Measurements from ENCODE around the gene B4GAT1.

Gene B4GAT1

GRCh38 chr11:66332371-66333219 is 14.8 kb downstream of the B4GAT1 start:
- no peak overlapping the region for H3K9ac ChIP-seq (ENCODE audit: low read length)
- no peak overlapping the region for H3K4me3 ChIP-seq (ENCODE audit: low read length)

DNA sequence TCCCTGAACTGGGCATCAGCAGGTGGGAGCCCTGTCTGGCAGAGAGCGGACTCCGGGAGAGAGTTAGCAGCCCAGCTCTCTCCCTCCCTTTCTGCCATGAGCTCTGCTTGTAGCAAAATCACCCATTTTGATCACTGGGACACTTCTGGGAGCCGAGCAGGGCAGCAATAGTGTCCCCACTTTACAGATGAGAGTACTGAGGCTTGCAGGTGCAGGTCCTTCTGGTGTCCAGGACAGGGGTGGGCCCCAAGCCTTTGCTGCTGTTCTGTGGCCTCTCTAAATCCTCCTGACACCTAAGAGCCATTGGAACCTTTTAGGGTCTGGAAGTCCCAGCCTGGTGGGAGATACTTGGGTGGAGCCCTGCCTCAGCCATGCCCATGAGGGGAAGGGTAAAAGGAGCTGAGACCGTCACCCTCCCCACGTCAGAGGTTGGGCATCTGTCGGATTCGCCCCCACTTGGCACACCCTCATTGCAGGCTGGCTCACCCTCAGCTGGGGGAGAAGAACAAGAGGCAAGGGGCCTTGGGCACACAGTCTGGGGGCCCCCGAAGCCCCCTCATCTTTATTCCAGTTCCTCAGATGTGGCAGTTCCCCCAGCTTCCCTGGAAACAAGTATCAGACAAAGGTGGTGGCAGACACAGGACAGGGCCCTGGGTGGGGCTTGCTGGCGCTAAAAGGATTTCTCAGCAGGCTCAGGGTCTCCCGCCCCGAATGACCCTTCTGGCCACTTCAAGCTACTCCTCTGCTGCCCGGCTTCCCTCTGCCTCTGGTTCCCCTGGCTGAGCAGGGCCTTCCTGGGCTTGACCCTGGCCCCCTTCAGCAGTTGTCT is 15.7 kb downstream of the B4GAT1 start:
- Histone ChIP-seq H3K27me3 (ENCODE audit: control insufficient read depth, insufficient read depth, low read length) (no peaks in the 10 kb centered on the region), H3K4me3 (ENCODE audit: low read length) (no peak overlapping the region), H3K9ac (ENCODE audit: low read length) (no peak overlapping the region), H3K9me3 (ENCODE audit: control insufficient read depth, low read length) (no peaks in the 10 kb centered on the region), H3K4me1 (ENCODE audit: control insufficient read depth, insufficient read depth, low read length) (peaks cover 32% of the 10 kb centered on the region), H3K36me3 (ENCODE audit: control insufficient read depth, insufficient read depth, low read length) (no peaks in the 10 kb centered on the region)

More at GRCh38 chr11:66332371-66333219, 14.8 kb downstream of the B4GAT1 start:
- no peaks in the 10 kb centered on the region for H3K9me3 ChIP-seq (ENCODE audit: control insufficient read depth, low read length)
- no peaks in the 10 kb centered on the region for H3K36me3 ChIP-seq (ENCODE audit: control insufficient read depth, insufficient read depth, low read length)
- no peaks in the 10 kb centered on the region for H3K27me3 ChIP-seq (ENCODE audit: control insufficient read depth, insufficient read depth, low read length)
- peaks cover 34% of the 10 kb centered on the region for H3K4me1 ChIP-seq (ENCODE audit: control insufficient read depth, insufficient read depth, low read length)

DNA sequence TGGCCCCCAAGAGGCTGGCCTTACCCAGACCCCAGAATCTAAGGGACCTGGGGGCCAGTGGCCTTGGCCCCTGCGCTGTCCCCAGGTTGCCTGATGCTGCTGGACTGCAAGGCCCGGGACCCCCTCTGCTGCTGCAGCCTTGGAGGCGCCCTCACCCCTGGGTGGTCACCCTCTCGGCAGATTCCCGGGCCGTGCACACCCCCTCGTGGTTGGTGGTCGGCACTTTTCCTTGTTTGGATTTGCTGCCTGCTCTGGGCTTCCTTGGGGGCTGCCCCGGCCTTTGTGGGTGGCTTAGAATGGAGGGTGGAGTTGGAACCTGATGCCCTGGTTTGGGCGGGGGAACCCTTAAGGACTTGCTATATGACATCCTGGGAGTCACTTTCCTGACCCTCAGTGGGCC is 16.5 kb downstream of the B4GAT1 start:
- peaks cover 25% of the 10 kb centered on the region for H3K4me1 ChIP-seq (ENCODE audit: control insufficient read depth, insufficient read depth, low read length)
- H3K4me3 ChIP-seq (ENCODE audit: low read length), result no peak overlapping the region
- no peaks in the 10 kb centered on the region for H3K27me3 ChIP-seq (ENCODE audit: control insufficient read depth, insufficient read depth, low read length)

GRCh38 chr11:66329165-66329673 is 18.2 kb downstream of the B4GAT1 start:
- no peaks in the 10 kb centered on the region for H3K27me3 ChIP-seq (ENCODE audit: control insufficient read depth, insufficient read depth, low read length)
- no peaks in the 10 kb centered on the region for H3K9me3 ChIP-seq (ENCODE audit: control insufficient read depth, low read length)
- no peak overlapping the region for H3K4me3 ChIP-seq (ENCODE audit: low read length)
- H3K36me3 ChIP-seq (ENCODE audit: control insufficient read depth, insufficient read depth, low read length), result no peaks in the 10 kb centered on the region
- peaks cover 15% of the 10 kb centered on the region for H3K4me1 ChIP-seq (ENCODE audit: control insufficient read depth, insufficient read depth, low read length)
- H3K9ac ChIP-seq (ENCODE audit: low read length), result no peak overlapping the region

More for the DNA sequence above, 16.5 kb downstream of the B4GAT1 start:
- Histone ChIP-seq H3K9ac (ENCODE audit: low read length) (no peak overlapping the region), H3K36me3 (ENCODE audit: control insufficient read depth, insufficient read depth, low read length) (no peaks in the 10 kb centered on the region), H3K9me3 (ENCODE audit: control insufficient read depth, low read length) (no peaks in the 10 kb centered on the region)

DNA sequence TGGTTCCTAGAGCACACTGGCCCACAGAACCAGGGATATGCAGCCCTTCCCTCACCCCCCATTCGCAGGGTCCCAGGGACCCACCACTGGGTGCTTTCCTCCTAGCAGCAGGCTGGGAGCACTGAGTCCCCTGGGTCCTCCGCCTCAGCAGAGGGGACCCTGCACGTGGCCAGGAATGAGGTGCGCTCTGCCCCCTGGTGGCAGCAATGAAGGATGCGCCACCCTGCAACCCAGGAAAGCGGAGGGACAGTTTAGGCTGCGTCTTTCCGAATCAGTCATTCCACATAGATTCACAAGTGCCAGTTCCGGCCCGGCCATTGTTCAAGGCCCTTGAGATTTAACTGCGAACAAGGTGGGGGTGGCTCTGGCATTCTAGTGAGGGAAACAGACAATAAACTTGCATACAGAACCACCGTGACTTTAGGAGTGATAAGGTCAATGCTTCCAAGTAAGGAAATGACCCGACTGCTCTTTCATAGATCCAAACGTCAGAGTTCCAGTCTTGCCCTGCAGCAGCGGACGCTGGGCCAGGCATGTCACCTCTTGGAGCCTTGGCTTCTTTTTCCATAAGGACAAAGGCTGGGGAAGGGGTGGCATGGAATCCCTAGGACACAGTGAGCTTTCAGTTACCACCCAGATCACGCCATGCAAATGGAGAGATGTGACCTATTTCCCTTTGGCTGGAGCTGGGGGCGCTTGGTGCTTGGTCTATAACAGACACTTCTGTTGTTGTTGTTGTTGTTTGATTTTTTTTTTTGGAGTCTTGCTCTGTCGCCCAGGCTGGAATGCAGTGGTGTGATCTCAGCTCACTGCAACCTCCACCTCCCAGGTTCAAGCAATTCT is 18.9 kb downstream of the B4GAT1 start:
- no peaks in the 10 kb centered on the region for H3K9me3 ChIP-seq (ENCODE audit: control insufficient read depth, low read length)
- peaks cover 15% of the 10 kb centered on the region for H3K4me1 ChIP-seq (ENCODE audit: control insufficient read depth, insufficient read depth, low read length)
- no peaks in the 10 kb centered on the region for H3K36me3 ChIP-seq (ENCODE audit: control insufficient read depth, insufficient read depth, low read length)
- H3K9ac ChIP-seq (ENCODE audit: low read length), result peak overlapping the region; percentile 37
- no peaks in the 10 kb centered on the region for H3K27me3 ChIP-seq (ENCODE audit: control insufficient read depth, insufficient read depth, low read length)
- H3K4me3 ChIP-seq (ENCODE audit: low read length), result no peak overlapping the region

- Histone ChIP-seq H3K4me1 (ENCODE audit: control insufficient read depth, insufficient read depth, low read length) (peaks cover 15% of the 10 kb centered on the region), H3K27me3 (ENCODE audit: control insufficient read depth, insufficient read depth, low read length) (no peaks in the 10 kb centered on the region), H3K4me3 (ENCODE audit: low read length) (no peak overlapping the region), H3K9ac (ENCODE audit: low read length) (no peak overlapping the region), H3K36me3 (ENCODE audit: control insufficient read depth, insufficient read depth, low read length) (no peaks in the 10 kb centered on the region), H3K9me3 (ENCODE audit: control insufficient read depth, low read length) (no peaks in the 10 kb centered on the region)
Measured at GRCh38 chr11:66328031-66328301, 19.5 kb downstream of the B4GAT1 start.

DNA sequence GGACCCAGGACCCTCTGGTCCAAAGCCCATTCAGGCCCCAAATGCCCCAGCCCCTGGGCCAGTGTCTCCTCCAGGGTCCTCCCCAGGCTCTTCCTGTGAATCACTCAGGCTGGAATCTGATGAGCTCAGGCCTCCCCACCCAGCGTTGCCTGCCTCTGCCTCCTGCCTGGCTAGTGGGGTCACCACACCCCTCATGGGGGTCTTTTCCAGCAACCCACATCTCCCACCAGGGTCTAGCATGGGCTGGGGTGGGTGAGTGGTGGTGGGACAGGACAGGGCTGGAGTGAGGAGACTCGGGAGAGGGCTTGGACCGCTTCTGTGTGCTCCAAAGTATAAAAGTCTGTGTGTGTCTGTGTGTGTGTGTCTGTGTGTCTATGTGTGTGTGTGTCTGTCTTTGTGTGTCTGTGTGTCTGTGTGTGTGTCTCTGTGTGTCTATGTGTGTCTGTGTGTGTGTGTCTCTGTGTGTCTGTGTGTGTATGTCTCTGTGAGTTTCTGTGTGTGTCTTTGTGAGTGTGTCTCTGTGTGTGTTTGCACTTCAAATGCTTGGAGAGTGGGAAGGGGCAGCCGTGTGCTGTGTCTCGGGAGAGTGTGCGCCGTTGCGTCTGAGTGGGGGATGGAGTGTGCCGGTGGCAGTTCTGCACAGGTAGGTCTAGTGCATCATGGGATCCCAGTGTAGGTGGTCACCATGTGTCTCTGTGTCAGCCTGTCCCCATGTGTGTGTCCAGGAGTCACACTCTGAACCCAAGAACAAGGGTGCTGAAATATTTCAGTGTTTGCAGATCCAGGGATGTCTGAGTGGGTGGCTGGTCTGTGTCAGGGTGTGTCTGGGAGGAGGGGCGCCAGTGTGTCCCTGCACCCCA is 20.0 kb downstream of the B4GAT1 start:
- Histone ChIP-seq H3K4me3 (ENCODE audit: low read length) (no peak overlapping the region), H3K27me3 (ENCODE audit: control insufficient read depth, insufficient read depth, low read length) (no peaks in the 10 kb centered on the region), H3K9ac (ENCODE audit: low read length) (no peak overlapping the region), H3K9me3 (ENCODE audit: control insufficient read depth, low read length) (no peaks in the 10 kb centered on the region), H3K4me1 (ENCODE audit: control insufficient read depth, insufficient read depth, low read length) (peaks cover 15% of the 10 kb centered on the region), H3K36me3 (ENCODE audit: control insufficient read depth, insufficient read depth, low read length) (no peaks in the 10 kb centered on the region)

- H3K36me3 ChIP-seq (ENCODE audit: control insufficient read depth, insufficient read depth, low read length), result no peaks in the 10 kb centered on the region
- no peak overlapping the region for H3K9ac ChIP-seq (ENCODE audit: low read length)
- no peak overlapping the region for H3K4me3 ChIP-seq (ENCODE audit: low read length)
- no peaks in the 10 kb centered on the region for H3K27me3 ChIP-seq (ENCODE audit: control insufficient read depth, insufficient read depth, low read length)
- H3K9me3 ChIP-seq (ENCODE audit: control insufficient read depth, low read length), result no peaks in the 10 kb centered on the region
- peaks cover 15% of the 10 kb centered on the region for H3K4me1 ChIP-seq (ENCODE audit: control insufficient read depth, insufficient read depth, low read length)
Measured at GRCh38 chr11:66326261-66327111, 20.9 kb downstream of the B4GAT1 start.

DNA sequence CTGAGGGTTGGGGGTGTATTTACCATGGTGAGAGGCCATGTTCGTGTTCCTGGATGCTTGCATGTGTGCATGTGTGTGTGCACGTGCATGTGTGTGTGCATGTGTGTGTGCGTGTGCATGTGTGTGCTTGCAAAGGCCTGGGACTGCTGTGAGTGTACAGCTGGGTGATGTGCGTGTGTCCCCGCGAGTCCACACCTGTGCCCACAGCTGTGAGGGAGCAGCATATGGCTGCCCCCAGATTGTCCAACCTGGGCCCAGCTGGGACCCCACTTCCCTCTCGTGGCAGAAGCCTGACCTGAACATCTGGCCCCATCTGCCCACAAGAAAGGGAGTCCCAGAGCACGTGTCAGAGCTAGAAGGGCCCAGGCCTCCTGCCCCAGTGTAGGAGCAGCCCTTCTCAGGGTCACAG is 22.2 kb downstream of the B4GAT1 start:
- peaks cover 15% of the 10 kb centered on the region for H3K4me1 ChIP-seq (ENCODE audit: control insufficient read depth, insufficient read depth, low read length)
- no peak overlapping the region for H3K4me3 ChIP-seq (ENCODE audit: low read length)
- H3K9ac ChIP-seq (ENCODE audit: low read length), result no peak overlapping the region
- no peaks in the 10 kb centered on the region for H3K36me3 ChIP-seq (ENCODE audit: control insufficient read depth, insufficient read depth, low read length)
- H3K9me3 ChIP-seq (ENCODE audit: control insufficient read depth, low read length), result no peaks in the 10 kb centered on the region
- no peaks in the 10 kb centered on the region for H3K27me3 ChIP-seq (ENCODE audit: control insufficient read depth, insufficient read depth, low read length)

DNA sequence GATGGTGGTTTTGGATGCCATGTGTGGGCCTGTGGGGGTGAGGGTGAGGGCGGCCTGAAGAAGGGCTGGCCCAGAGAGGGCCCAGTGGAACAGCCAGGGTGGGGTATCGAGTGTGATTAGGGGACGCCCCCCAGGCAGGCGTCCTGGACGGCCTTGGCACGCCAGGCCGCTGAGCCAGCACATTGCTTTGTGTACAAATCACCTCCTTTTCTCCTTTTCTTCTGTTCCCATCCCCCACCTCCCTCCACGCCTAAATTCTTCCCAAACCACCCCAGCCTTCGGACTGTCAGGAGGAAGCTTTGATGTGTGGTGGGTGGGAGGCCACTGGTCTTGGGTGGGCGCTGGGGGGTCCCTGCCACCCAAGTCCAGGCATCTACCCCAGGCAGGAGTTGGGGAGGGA is 22.8 kb downstream of the B4GAT1 start:
- H3K27me3 ChIP-seq (ENCODE audit: control insufficient read depth, insufficient read depth, low read length), result no peaks in the 10 kb centered on the region
- H3K36me3 ChIP-seq (ENCODE audit: control insufficient read depth, insufficient read depth, low read length), result no peaks in the 10 kb centered on the region
- H3K4me3 ChIP-seq (ENCODE audit: low read length), result no peak overlapping the region
- H3K9me3 ChIP-seq (ENCODE audit: control insufficient read depth, low read length), result no peaks in the 10 kb centered on the region
- no peak overlapping the region for H3K9ac ChIP-seq (ENCODE audit: low read length)
- peaks cover 15% of the 10 kb centered on the region for H3K4me1 ChIP-seq (ENCODE audit: control insufficient read depth, insufficient read depth, low read length)

All from mucosa of stomach (tissue), 1 donor.